ENCODE data around the gene PRELID3B.

PRELID3B gene

DNA sequence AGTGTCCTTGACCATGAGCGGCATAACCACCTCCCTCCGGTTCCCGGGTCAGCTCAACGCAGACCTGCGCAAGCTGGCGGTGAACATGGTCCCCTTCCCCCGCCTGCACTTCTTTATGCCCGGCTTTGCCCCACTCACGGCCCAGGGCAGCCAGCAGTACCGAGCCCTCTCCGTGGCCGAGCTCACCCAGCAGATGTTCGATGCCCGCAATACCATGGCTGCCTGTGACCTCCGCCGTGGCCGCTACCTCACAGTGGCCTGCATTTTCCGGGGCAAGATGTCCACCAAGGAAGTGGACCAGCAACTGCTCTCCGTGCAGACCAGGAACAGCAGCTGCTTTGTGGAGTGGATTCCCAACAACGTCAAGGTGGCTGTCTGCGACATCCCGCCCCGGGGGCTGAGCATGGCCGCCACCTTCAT lies 18.5 kb downstream of the PRELID3B start:
- no peak overlapping the region for H3K9ac ChIP-seq (ENCODE audit: low read length)
- H3K27me3 ChIP-seq (ENCODE audit: control insufficient read depth, insufficient read depth, low read length): peaks cover 33% of the 10 kb centered on the region
- peaks cover 13% of the 10 kb centered on the region for H3K4me1 ChIP-seq (ENCODE audit: control insufficient read depth, low read depth, low read length)
- no peaks in the 10 kb centered on the region for H3K9me3 ChIP-seq (ENCODE audit: control insufficient read depth, low read depth, low read length)
- H3K4me3 ChIP-seq (ENCODE audit: low read length): no peak overlapping the region
- no peak overlapping the region for H3K27ac ChIP-seq (ENCODE audit: low read length)
- peaks cover 55% of the 10 kb centered on the region for H3K36me3 ChIP-seq (ENCODE audit: control insufficient read depth, low read depth, low read length)

DNA sequence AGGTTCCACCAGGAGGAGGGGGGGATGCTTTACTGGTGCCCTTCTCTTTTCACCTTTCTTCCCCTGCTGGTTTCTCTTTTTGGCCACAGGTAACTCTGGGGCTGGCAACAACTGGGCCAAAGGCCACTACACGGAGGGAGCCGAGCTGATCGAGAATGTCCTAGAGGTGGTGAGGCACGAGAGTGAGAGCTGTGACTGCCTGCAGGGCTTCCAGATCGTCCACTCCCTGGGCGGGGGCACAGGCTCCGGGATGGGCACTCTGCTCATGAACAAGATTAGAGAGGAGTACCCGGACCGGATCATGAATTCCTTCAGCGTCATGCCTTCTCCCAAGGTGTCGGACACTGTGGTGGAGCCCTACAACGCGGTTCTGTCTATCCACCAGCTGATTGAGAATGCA lies 19.0 kb downstream of the PRELID3B start:
- H3K36me3 ChIP-seq (ENCODE audit: control insufficient read depth, low read depth, low read length): peaks cover 50% of the 10 kb centered on the region
- H3K4me1 ChIP-seq (ENCODE audit: control insufficient read depth, low read depth, low read length): peaks cover 13% of the 10 kb centered on the region
- no peaks in the 10 kb centered on the region for H3K9me3 ChIP-seq (ENCODE audit: control insufficient read depth, low read depth, low read length)
- H3K27me3 ChIP-seq (ENCODE audit: control insufficient read depth, insufficient read depth, low read length): peaks cover 27% of the 10 kb centered on the region
- H3K9ac ChIP-seq (ENCODE audit: low read length): no peak overlapping the region
- no peak overlapping the region for H3K27ac ChIP-seq (ENCODE audit: low read length)
- H3K4me3 ChIP-seq (ENCODE audit: low read length): no peak overlapping the region

DNA sequence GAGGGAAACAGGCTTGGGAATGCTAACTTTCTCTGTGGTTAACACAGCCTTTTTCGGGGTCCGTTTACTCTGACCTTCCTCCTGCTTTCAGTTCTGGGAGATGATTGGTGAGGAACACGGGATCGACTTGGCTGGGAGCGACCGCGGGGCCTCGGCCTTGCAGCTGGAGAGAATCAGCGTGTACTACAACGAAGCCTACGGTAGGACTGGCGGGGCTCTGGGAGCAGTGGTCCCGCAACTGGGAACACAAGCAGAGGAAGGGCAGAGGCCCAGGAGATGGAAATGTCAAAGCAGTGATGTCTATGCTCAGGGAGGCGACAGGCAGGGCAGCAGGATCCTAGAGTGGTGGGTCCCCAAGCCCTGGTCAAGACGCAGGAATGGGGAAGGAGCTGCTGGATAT lies 19.8 kb downstream of the PRELID3B start:
- no peaks in the 10 kb centered on the region for H3K9me3 ChIP-seq (ENCODE audit: control insufficient read depth, low read depth, low read length)
- no peak overlapping the region for H3K27ac ChIP-seq (ENCODE audit: low read length)
- no peak overlapping the region for H3K9ac ChIP-seq (ENCODE audit: low read length)
- H3K36me3 ChIP-seq (ENCODE audit: control insufficient read depth, low read depth, low read length): peaks cover 42% of the 10 kb centered on the region
- peaks cover 13% of the 10 kb centered on the region for H3K4me1 ChIP-seq (ENCODE audit: control insufficient read depth, low read depth, low read length)
- peaks cover 19% of the 10 kb centered on the region for H3K27me3 ChIP-seq (ENCODE audit: control insufficient read depth, insufficient read depth, low read length)
- H3K4me3 ChIP-seq (ENCODE audit: low read length): no peak overlapping the region

DNA sequence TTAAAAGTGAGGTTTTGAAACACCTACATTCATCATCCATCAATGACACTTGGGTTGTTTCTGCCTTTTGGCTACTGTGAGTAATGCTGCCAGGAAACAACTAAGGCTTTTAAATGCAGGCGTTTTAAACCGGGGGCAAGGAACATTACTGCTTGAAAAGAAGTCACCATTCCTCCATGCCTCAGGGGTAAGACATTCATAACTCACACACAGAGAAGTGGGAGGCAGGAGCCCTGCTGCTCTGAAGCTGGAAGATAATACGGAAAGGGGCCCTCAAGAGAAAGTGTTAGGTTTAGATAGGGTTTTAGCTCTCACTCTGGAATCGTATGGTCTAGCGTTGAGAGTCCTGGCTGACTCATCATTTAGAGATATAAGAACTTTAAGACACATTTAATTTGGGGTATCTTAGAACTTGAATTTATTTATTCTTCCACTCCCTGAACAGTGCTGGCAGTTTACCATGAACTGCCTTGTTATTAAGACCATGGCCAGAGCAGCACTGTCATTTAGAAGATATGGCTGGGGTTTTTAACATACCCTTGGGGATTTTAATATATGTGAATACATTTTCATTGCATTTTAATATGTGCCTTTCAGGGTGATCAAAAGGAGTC lies 21.5 kb downstream of the PRELID3B start:
- Histone ChIP-seq H3K4me3 (ENCODE audit: low read length) (no peak overlapping the region), H3K27ac (ENCODE audit: low read length) (no peak overlapping the region), H3K27me3 (ENCODE audit: control insufficient read depth, insufficient read depth, low read length) (peaks cover 2% of the 10 kb centered on the region), H3K9ac (ENCODE audit: low read length) (no peak overlapping the region), H3K4me1 (ENCODE audit: control insufficient read depth, low read depth, low read length) (peaks cover 11% of the 10 kb centered on the region), H3K9me3 (ENCODE audit: control insufficient read depth, low read depth, low read length) (no peaks in the 10 kb centered on the region), H3K36me3 (ENCODE audit: control insufficient read depth, low read depth, low read length) (peaks cover 28% of the 10 kb centered on the region)

DNA sequence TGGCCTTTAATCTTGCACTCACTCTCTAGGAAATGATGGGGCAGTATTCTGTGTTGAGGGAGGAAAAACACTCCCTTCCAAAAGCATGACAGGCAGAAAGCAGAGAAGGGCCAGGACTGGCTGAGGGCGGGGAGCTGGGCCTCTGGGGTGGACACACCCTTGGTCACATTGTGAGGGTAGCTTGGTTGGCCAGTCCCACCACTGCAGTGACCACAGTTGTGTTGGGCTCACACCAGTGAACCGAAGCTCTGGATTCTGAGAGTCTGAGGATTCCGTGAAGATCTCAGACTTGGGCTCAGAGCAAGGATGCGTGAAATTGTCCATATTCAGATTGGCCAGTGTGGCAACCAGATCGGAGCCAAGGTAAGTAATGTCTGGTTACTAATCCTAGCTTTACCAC lies 23.4 kb downstream of the PRELID3B start, which contains the start of gene TUBB1:
Gene TUBB1 (plus strand): TSS at position 213 of the 400 bp plus-strand sequence. CDS start 94 bp downstream, at position 307.
- no peak within 1 kb of the TSS for H3K27ac ChIP-seq (ENCODE audit: low read length)
- no peaks in the 10 kb centered on the region for H3K9me3 ChIP-seq (ENCODE audit: control insufficient read depth, low read depth, low read length)
- peaks cover 14% of the 10 kb centered on the region for H3K36me3 ChIP-seq (ENCODE audit: control insufficient read depth, low read depth, low read length)
- no peak within 1 kb of the TSS for H3K4me3 ChIP-seq (ENCODE audit: low read length)
- H3K27me3 ChIP-seq (ENCODE audit: control insufficient read depth, insufficient read depth, low read length): no peaks in the 10 kb centered on the region
- H3K4me1 ChIP-seq (ENCODE audit: control insufficient read depth, low read depth, low read length): no peaks in the 10 kb centered on the region
- H3K9ac ChIP-seq (ENCODE audit: low read length): no peak within 1 kb of the TSS

DNA sequence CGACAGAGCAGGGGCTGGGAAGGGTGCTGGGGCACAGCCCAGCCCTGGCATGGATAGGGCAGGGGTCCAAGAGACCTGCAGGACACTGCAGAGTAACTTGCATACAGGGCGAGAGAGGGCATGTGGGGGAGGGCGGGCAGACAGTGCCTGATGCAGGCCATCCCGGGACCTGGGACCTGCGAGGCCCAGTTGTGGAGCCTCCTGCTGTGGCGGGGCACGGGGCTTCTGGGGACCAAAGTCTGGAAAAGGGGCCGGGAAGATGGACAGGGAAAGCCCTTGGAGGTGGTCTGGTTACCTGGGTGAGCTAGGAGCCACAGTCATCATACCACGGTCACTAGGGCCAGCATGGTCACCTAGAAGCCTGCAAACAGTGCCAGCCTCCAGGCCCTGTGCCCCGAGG lies 23.8 kb downstream of the PRELID3B start:
- Histone ChIP-seq H3K36me3 (ENCODE audit: control insufficient read depth, low read depth, low read length) (peaks cover 13% of the 10 kb centered on the region), H3K9ac (ENCODE audit: low read length) (no peak overlapping the region), H3K27me3 (ENCODE audit: control insufficient read depth, insufficient read depth, low read length) (no peaks in the 10 kb centered on the region), H3K27ac (ENCODE audit: low read length) (no peak overlapping the region), H3K4me3 (ENCODE audit: low read length) (no peak overlapping the region), H3K4me1 (ENCODE audit: control insufficient read depth, low read depth, low read length) (no peaks in the 10 kb centered on the region), H3K9me3 (ENCODE audit: control insufficient read depth, low read depth, low read length) (no peaks in the 10 kb centered on the region)

DNA sequence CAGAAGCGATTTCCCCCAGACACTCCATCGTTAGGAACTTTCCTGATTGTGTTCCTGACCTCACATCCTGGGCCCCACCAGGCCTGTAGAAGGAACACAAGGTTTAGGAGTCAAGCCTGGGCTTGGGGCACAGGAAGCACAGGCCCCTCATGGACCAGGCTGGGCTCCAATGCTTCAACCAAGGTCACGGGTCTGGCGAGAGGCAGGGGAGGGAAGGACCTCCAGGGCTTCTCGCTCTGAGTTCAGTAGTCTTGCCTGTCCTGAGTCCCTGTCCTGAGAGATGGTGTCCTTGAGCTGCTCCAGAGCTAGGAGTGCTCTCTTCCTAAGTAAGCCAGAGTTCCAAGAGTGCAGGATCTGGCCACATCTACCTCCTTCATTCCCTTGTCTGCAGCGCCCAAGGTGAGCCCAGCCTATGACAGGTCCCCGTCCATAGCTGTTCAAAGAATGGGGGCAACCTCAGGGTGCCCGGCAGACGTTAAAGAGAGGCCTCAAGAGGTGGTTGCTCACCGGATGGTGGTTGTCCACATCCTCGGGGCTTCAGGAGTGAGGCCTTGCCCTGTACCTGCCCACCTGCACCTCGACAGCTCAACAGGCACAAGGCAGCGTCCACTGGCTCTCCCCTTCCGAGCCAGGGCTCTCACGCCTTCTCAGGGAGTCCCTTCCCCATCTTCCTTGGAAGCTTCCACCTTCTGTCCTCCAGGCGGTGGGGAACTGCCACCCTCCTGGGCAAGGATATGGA lies 24.9 kb downstream of the PRELID3B start:
- no peaks in the 10 kb centered on the region for H3K9me3 ChIP-seq (ENCODE audit: control insufficient read depth, low read depth, low read length)
- H3K4me3 ChIP-seq (ENCODE audit: low read length): no peak overlapping the region
- H3K4me1 ChIP-seq (ENCODE audit: control insufficient read depth, low read depth, low read length): no peaks in the 10 kb centered on the region
- no peak overlapping the region for H3K9ac ChIP-seq (ENCODE audit: low read length)
- no peaks in the 10 kb centered on the region for H3K27me3 ChIP-seq (ENCODE audit: control insufficient read depth, insufficient read depth, low read length)
- H3K27ac ChIP-seq (ENCODE audit: low read length): no peak overlapping the region
- peaks cover 3% of the 10 kb centered on the region for H3K36me3 ChIP-seq (ENCODE audit: control insufficient read depth, low read depth, low read length)

DNA sequence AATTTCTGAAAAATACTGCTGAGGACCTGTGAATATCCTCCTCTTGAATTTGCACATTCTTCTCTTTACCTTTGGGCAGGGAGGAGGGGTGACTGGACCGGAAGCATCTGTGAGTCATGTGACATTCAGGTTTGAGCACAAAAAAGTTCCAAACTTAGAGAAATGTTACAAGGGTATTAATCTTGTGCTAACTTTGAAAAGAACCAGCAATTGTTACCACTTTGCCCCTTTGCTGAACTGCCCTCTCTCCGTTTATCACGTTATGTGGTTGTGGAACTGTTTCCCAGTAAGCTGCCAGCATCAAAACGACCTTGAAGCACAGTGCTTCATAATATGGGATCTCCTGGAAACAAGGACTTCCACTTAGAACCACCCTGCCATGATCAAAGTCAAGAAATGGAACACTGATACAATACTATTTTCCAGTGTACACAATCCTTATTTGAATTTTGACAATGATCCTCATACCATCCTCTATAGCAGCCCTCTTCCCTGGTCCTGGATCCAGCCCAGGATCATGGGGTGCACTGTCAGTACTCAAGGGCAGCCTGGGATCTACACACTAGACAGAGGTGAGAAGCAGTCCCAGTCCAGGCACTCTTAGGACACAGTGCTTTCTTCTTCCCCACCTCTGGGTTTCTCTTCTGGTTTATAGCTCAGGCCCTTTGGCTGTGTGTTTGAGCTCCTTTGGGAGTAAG lies 25.6 kb downstream of the PRELID3B start:
- Histone ChIP-seq H3K27ac (ENCODE audit: low read length) (no peak overlapping the region), H3K27me3 (ENCODE audit: control insufficient read depth, insufficient read depth, low read length) (no peaks in the 10 kb centered on the region), H3K9ac (ENCODE audit: low read length) (no peak overlapping the region), H3K4me1 (ENCODE audit: control insufficient read depth, low read depth, low read length) (no peaks in the 10 kb centered on the region), H3K36me3 (ENCODE audit: control insufficient read depth, low read depth, low read length) (no peaks in the 10 kb centered on the region), H3K9me3 (ENCODE audit: control insufficient read depth, low read depth, low read length) (no peaks in the 10 kb centered on the region), H3K4me3 (ENCODE audit: low read length) (no peak overlapping the region)

DNA sequence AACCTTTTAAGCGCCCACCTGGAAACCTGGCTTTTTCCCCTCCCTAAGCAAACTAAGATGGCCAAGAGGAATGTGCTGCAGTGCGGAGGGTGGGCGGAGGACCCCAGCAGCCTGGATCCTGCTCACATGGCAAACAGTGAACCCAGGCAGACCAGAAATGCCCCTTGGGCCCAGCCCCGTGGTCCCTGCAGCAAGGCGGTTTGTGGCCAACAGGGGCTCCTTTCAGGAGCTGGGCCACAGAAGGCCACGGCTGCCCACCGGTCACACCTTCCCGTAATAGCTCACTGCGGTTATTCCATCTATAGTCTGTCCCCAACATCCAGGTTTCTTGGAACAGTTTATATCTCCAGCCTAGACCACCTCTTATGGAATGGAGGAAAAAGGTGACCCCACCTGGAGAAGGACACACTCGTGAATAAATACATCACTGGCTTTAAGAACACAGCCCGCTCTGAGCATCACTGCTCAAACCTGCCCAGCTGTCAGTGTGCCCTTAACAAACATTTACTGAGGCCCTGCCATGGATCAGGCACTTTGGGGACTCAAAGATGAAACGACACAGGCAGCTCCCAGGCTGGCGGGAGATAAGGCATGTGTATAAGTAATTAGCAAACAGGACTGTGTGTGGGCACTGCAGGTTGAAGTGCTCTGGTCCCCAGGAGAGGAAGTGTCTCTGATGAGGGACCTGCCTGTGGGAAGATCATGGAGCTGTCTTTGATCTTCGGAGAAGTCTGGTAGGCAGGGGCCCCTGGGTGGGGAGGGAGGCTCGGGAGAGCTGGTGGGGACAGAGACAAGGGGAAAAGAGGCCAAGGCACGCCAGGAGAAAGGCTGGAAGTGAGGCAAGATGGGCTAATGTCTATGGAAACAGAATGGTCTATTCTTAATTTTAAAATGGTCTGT lies 26.5 kb downstream of the PRELID3B start:
- Histone ChIP-seq H3K9me3 (ENCODE audit: control insufficient read depth, low read depth, low read length) (no peaks in the 10 kb centered on the region), H3K9ac (ENCODE audit: low read length) (no peak overlapping the region), H3K4me3 (ENCODE audit: low read length) (no peak overlapping the region), H3K27me3 (ENCODE audit: control insufficient read depth, insufficient read depth, low read length) (no peaks in the 10 kb centered on the region), H3K27ac (ENCODE audit: low read length) (no peak overlapping the region), H3K36me3 (ENCODE audit: control insufficient read depth, low read depth, low read length) (no peaks in the 10 kb centered on the region), H3K4me1 (ENCODE audit: control insufficient read depth, low read depth, low read length) (peaks cover 3% of the 10 kb centered on the region)

DNA sequence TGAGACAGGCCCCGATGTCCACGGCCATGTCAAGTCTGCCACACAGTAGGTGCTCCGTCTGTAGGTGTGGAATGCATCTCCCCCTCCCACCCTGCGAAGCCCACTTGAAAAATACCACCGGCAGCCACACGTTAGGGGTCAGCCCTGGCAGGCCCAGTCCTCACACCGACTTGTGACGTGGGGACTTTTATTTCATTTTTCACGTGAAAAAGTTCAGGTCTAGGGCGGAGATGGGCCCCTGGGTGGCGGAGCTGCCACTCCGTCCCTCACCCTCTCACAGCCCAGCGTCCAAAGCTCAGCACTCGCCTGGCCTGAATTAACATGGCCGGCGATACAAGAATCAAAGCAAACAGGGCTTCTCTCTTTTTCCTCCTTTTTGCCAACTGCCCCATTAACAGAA lies 27.2 kb downstream of the PRELID3B start:
- H3K4me3 ChIP-seq (ENCODE audit: low read length): no peak overlapping the region
- no peaks in the 10 kb centered on the region for H3K36me3 ChIP-seq (ENCODE audit: control insufficient read depth, low read depth, low read length)
- no peaks in the 10 kb centered on the region for H3K9me3 ChIP-seq (ENCODE audit: control insufficient read depth, low read depth, low read length)
- no peak overlapping the region for H3K9ac ChIP-seq (ENCODE audit: low read length)
- H3K27ac ChIP-seq (ENCODE audit: low read length): no peak overlapping the region
- H3K4me1 ChIP-seq (ENCODE audit: control insufficient read depth, low read depth, low read length): peaks cover 4% of the 10 kb centered on the region
- no peaks in the 10 kb centered on the region for H3K27me3 ChIP-seq (ENCODE audit: control insufficient read depth, insufficient read depth, low read length)

Data from iPS-18a (cell line).